Erythroblast (primary cell): Measurements from ENCODE around the gene HOXA6.

Experiments
- GATA1 ChIP-seq: IDR thresholded peaks from 2 replicates; pipeline ENCODE4 v1.6.1; 2011; ENCODE audit warnings: low read depth, mild to moderate bottlenecking, control low read depth, low read length, moderate library complexity
- POLR2A ChIP-seq: IDR thresholded peaks from 2 replicates; pipeline ENCODE4 v1.6.1; 2011; ENCODE audit warnings: mild to moderate bottlenecking, low read length

DNA sequence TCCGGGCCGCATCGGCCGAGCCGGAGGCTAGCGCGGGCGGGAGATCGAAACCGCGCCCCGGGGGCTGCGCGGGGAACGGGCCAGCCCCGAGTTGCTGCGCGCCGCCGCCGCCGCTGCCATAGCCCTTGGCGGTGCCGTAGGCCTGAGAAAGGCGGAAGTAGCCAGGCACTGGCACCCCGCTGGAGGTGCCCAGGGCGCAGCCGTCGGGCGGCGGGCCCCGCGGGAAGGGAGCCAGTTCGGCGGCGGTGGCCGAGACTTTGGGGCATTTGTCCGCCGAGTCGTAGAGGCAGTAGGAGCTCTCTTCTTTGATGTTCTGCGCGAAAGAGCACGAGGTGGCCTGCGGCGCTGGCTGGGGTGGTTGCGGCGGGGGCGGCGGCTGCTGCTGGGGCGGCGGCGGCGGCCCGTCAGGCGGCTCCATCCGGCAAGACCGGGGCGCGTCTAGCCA lies 26.0 kb upstream of the HOXA6 start:
- TF ChIP-seq POLR2A (no peak), GATA1 (no peak)
